Type B pancreatic cell (in vitro differentiated cells): ENCODE results near the gene SLC44A5. TPM values are rescaled to one million over a fixed set of nuclear protein-coding genes. Genes with fewer than 3 reads are reported as not detected.
"Not testable (repeated sequence)": the region's sequence is repeated elsewhere in the genome, so short reads cannot be mapped to it uniquely, and the experiment has no call there.

Experiments
- DNase-seq: peaks from one replicate; pipeline ENCODE4 v3.0.0; 2021; ENCODE audit warnings: mixed read lengths; ENCODE audit not compliant: unreplicated experiment; ENCODE audit errors: extremely low spot score
- H3K27ac Mint-ChIP-seq: 2 replicates; pipeline ENCODE4 v1.8.0; 2021; ENCODE audit warnings: mild to moderate bottlenecking, mixed read lengths
- H3K27me3 Mint-ChIP-seq: 2 replicates; pipeline ENCODE4 v1.8.0; 2021; ENCODE audit warnings: mixed read lengths
- H3K36me3 Mint-ChIP-seq: 2 replicates; pipeline ENCODE4 v1.8.0; 2021; ENCODE audit warnings: mixed read lengths
- H3K4me1 Mint-ChIP-seq: one replicate; pipeline ENCODE4 v1.8.0; 2021; ENCODE audit warnings: mixed read lengths; ENCODE audit not compliant: unreplicated experiment
- H3K4me3 Mint-ChIP-seq: 2 replicates; pipeline ENCODE4 v1.8.0; 2021; ENCODE audit warnings: mild to moderate bottlenecking, mixed read lengths
- H3K9me3 Mint-ChIP-seq: 2 replicates; pipeline ENCODE4 v1.8.0; 2021; ENCODE audit warnings: mixed read lengths
- CTCF ChIP-seq: fragments of 200-600 bp; sonication (generic); conservative IDR thresholded peaks from 2 replicates; pipeline ENCODE4 v1.5.0; 2021; ENCODE audit warnings: antibody characterized with exemption, mild to moderate bottlenecking
- total RNA-seq: library from RNA; stranded (reverse); gene quantifications from 2 replicates; pipeline ENCODE4 v1.2.1, GENCODE V29; 2021; ENCODE audit warnings: low replicate concordance

The SLC44A5 gene
- total RNA-seq, 1 donor from 2014 or later: 2.4 TPM

- Mint-ChIP-seq H3K4me1 (no peaks in the 10 kb centered on the region), H3K4me3 (no peak overlapping the region), H3K9me3 (peaks cover 3% of the 10 kb centered on the region), H3K27ac (no peak overlapping the region), H3K36me3 (no peaks in the 10 kb centered on the region), H3K27me3 (no peaks in the 10 kb centered on the region)
- TF ChIP-seq CTCF: no peak
- DNase-seq: no peak
Measured at GRCh38 chr1:75484789-75485188, 126.1 kb downstream of the SLC44A5 start.

- Mint-ChIP-seq H3K4me1 (no peaks in the 10 kb centered on the region), H3K27me3 (no peaks in the 10 kb centered on the region), H3K36me3 (no peaks in the 10 kb centered on the region), H3K9me3 (peaks cover 3% of the 10 kb centered on the region), H3K27ac (no peak overlapping the region), H3K4me3 (no peak overlapping the region)
- no peak for TF ChIP-seq CTCF
- DNase-seq: no peak
Measured at GRCh38 chr1:75482951-75483350, 128.0 kb downstream of the SLC44A5 start.

GRCh38 chr1:75476486-75476885 is 134.4 kb downstream of the SLC44A5 start:
- not testable (repeated sequence) for H3K4me1 Mint-ChIP-seq, H3K9me3 Mint-ChIP-seq, H3K36me3 Mint-ChIP-seq, H3K27me3 Mint-ChIP-seq, H3K27ac Mint-ChIP-seq, H3K4me3 Mint-ChIP-seq, DNase-seq

GRCh38 chr1:75475696-75476095 is 135.2 kb downstream of the SLC44A5 start:
- no peak for TF ChIP-seq CTCF
- Mint-ChIP-seq H3K27me3 (no peaks in the 10 kb centered on the region), H3K27ac (no peak overlapping the region), H3K4me3 (no peak overlapping the region), H3K36me3 (no peaks in the 10 kb centered on the region), H3K9me3 (no peaks in the 10 kb centered on the region), H3K4me1 (no peaks in the 10 kb centered on the region)
- DNase-seq: no peak

GRCh38 chr1:75472971-75473603 is 137.8 kb downstream of the SLC44A5 start:
- Mint-ChIP-seq H3K4me3 (no peak overlapping the region), H3K27me3 (no peaks in the 10 kb centered on the region), H3K27ac (no peak overlapping the region), H3K9me3 (no peaks in the 10 kb centered on the region), H3K36me3 (no peaks in the 10 kb centered on the region), H3K4me1 (no peaks in the 10 kb centered on the region)
- DNase-seq: no peak
- no peak for TF ChIP-seq CTCF

- Mint-ChIP-seq H3K4me3 (no peak overlapping the region), H3K27ac (no peak overlapping the region), H3K9me3 (no peaks in the 10 kb centered on the region), H3K4me1 (no peaks in the 10 kb centered on the region), H3K36me3 (no peaks in the 10 kb centered on the region), H3K27me3 (no peaks in the 10 kb centered on the region)
- DNase-seq: no peak
- TF ChIP-seq CTCF: no peak
Measured at GRCh38 chr1:75472089-75472970, 138.6 kb downstream of the SLC44A5 start.
